HL-60 (cell line): Measurements from ENCODE around the gene RPS17.

ENCODE experiments used
- CTCF ChIP-seq: IDR thresholded peaks from one replicate; pipeline ENCODE4 v1.5.1; 2011; ENCODE audit warnings: low read length, control low read depth, inconsistent platforms; ENCODE audit not compliant: insufficient read depth
- POLR2AphosphoS5 ChIP-seq: IDR thresholded peaks from 2 replicates; pipeline ENCODE4 v1.6.1; 2012; ENCODE audit warnings: low read depth

- TF ChIP-seq CTCF (no peak), POLR2AphosphoS5 (no peak)
Observed at GRCh38 chr15:82538961-82539690, 1.1 kb downstream of the RPS17 start.
